Anterior cingulate cortex (tissue), 58 donors: ENCODE measurements around the gene ROCK1.
"Not testable (repeated sequence)": the region's sequence is repeated elsewhere in the genome, so short reads cannot be mapped to it uniquely, and the experiment has no call there.

ENCODE experiments used
- DNase-seq, 58 donors: peaks; one replicate each; lab custom pipeline; 2025; lab: John Stamatoyannopoulos, UW

The ROCK1 gene

GRCh38 chr18:21111346-21112139, at the start of gene ROCK1:
Gene ROCK1, minus strand, starts transcription at chr18:21111813. Its CDS starts 903 bp downstream, at chr18:21110910.
- DNase-seq, result peak; percentile 75 to 98 (median 96)

- DNase-seq, result no peak
Observed at GRCh38 chr18:21155443-21155842, 43.8 kb upstream of the ROCK1 start.

GRCh38 chr18:21146016-21146415, 34.4 kb upstream of the ROCK1 start:
- no peak for DNase-seq

DNA sequence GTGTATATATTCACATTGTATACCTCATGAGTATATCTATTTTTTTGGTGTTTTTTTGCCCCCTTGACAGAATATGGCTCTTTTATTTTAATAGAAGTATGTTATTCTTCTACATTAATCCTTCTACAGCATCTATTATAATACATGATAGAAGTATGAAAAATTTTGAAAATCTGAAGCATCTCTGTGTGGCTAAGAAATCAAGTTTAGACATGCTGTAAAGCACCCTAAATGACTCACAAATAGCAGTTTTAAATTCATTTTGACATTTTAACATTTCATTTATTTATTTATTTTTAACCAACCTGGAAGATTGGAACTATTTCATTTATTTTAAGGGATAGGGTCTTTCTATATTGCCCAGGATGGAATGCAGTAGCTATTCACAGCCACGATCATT, 33.8 kb upstream of the ROCK1 start:
- no peak for DNase-seq

GRCh38 chr18:21141668-21142422, 30.2 kb upstream of the ROCK1 start:
- DNase-seq, result no peak

GRCh38 chr18:21137719-21138488, 26.3 kb upstream of the ROCK1 start:
- not testable (repeated sequence) for DNase-seq

DNA sequence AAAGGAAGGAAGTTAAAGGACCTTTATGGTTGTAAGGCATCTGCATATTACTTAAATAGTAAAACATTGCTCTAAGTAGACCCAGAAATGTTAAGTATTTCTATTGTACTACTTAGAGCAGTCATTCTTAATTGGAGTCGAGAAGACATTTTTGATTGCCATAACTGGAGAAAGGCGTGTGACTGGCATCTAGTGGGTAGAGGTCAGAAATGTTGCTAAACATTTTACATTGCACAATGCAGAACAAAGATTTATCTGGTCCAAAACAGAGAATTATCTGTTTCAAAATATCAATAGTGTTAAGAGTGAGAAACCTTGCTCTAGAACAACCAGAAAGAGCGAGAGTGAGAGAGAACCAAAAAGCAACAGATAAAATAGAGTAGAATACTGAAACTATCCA, 23.3 kb upstream of the ROCK1 start:
- DNase-seq, result no peak

DNA sequence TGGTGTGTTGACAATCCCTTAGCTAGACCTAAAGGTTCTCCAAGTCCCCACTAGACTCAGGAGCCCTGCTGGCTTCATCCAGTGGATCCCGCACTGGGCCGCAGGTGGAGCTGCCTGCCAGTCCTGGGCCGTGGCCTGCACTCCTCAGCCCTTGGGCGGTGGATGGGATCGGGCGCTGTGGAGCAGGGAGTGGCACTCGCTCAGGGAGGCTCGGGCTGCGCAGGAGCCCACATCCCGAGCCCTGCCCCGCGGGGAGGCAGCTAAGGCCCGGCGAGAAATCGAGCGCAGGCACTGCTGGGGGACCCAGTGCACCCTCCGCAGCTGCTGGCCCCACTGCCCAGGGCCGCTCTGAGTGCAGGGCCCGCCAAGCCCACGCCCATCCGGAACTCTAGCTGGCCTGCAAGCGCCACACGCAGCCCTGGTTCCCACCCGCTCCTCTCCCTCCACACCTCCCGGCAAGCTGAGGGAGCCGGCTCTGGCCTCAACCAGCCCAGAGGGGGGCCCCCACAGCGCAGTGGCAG, 20.8 kb upstream of the ROCK1 start:
- DNase-seq, result no peak

DNA sequence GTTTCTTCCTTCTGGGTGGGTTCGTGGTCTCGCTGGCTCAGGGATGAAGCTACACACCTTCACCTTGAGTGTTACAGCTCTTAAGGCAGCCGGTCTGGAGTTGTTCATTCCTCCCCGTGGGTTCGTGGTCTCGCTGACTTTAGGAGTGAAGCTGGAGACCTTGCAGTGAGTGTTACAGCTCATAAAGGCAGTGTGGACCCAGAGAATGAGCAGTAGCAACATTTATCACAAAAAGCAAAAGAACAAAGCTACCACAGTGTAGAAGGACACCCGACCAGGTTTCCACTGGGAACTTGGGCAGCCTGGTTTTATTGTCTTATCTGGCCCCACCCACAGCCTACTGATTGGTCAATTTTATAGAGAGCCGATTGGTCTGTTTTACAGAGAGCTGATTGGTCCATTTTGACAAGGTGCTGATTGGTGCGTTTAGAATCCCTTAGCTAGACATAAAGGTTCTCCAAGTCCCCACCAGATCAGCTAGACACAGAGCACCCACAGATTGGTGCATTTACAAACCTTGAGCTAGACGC, 20.1 kb upstream of the ROCK1 start:
- no peak for DNase-seq

DNA sequence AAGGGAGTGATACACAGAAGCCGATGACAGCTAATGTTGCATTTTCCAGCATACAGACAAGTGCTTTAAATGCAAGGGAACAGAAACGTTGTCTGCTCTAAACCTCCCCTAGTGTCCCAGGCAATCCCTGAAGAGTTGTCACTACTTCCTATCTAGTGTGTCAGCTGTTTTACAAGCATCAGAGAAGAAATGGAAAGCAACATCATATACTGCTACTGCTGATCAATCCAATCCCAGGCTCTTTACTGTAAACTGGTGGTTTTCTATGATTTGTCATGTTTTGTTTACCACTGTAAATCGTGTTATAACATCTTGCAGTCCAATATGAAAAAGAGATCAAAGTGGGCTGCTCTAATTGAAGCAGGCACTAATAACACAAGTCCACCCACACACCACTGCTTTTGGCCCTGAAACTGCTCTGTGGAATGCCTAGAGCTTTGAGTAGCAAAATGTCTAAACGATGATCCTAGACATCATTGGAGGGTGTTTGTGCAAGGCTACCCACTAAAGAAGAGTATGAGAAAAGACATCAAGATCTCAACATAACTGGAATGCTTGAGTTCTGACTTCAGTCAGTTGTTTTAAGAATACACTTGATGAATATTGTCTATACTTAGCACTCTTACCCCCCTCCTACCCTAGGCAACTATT, 18.1 kb upstream of the ROCK1 start:
- DNase-seq, result no peak

GRCh38 chr18:21123290-21123926, 11.8 kb upstream of the ROCK1 start:
- DNase-seq, result no peak

DNA sequence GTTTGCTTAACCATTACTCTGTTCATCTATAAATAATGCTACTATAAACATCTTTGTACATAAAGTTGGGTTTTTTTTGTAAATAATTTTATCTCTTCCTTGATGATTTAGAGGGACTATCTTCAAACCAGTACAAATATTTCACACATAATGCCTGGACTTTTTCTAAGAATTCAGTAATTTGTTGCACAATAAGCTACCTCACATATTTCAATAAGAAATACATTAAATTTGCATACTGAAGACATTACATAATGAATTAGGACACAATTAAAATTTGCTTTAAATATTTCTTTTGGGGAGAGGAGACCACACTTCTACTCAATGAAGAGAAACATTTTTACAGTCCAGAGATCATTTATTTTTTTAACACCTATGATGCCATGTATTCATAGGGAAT, 7.2 kb upstream of the ROCK1 start:
- DNase-seq, result no peak

- no peak for DNase-seq
Observed at GRCh38 chr18:21117409-21118131, 6.0 kb upstream of the ROCK1 start.

DNA sequence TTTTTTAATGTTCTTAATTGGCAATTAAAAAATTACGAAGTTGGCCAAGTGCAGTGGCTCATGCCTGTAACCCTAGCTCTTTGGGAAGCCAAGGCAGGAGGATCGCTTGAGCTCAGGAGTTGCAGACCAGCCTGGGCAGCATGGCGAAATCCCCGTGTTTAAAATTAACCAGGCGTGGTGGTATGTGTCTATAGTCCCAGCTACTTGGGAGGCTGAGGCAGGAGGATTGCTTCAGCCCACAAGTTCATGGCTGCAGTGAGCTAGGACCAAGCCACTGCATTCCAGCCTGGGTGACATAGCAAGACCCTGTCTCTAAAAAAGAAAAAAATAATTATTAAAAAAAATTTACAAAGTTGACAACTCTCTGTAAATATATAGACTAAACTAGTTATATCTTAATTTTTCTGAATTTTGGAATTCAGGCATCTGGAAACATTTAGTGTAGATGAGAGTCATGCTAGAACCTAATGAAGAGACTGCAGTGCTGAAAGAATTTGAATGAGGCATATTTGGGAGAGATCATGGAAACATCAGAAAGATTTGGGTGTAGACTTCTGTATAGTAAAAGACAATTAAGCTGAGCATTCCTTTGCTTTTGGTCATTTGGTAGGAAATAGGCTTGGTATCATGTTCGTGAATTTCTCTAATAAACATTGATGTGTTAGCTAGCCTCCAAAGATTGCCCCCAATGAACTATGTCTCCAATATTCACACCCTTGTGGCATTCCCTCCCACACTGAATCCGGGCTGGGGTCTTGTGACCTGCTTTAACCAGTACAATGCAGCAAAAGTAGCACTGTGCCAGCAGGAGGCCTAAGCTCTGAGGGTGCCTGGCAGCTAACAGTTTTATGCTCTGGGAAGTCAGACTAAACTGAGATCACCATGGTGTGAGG, 4.2 kb upstream of the ROCK1 start:
- no peak for DNase-seq

DNA sequence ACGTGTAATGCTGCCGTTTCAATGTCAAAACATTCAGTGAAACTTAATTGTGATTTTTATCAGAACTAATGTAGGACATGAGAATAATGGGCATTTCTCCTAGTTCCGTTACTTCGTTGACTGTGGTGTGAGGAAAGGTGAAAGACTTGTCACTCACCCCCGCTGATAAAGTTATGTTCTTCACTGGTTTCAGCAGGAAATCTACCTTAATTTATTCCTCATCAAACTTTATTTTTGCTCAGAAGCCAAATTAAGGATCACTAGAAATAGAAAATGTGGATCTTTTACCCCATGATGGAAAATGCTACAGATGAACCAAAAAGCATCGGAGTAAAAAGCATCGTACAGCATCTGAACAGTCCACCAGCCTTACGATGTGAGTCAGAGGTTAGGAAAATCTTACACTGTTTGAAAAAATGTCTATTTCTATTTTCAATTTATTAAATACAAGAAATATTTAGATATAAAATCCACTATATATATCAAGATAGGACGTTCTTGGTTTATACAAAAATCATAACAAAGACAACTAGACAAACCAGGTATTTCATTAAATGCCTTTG, 1.0 kb upstream of the ROCK1 start:
- no peak for DNase-seq

- peak in 15 of 58 donors; percentile 40 to 82 (median 65) for DNase-seq
Observed at GRCh38 chr18:21112140-21112473, 494 bp upstream of the ROCK1 start.

DNA sequence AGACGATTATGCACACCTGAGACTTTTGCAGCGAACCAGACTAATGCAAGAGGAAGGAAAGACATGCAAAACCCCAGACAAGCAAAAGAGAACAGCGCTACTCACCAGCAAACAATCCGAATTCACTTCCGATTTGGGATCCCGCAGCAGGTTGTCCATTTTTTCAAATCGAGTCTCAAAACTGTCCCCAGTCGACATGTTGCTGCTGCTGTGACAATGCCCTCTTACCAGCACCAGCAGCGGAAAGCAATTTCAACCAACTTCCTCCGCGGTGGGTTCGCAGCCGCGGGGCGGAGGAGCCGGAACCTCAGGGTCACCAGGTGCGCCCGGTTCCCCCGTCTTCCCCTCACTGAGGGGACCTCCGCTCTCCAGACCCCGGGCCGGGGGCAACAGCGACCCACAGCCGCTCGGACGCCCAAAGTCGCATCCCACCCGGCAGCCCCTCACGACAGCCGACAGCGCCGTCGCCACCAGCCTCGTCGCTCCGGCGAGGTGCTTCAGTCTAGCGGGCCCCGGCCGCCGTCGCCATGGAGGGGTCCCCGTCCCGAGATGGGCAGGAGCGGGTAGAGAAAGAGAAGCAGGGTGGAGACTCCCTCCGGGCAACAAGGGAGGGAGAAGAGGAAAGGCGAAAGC, 784 bp downstream of the ROCK1 start:
- peak in 42 of 58 donors; percentile 7 to 72 (median 42) for DNase-seq
